GM12801 (cell line): ENCODE measurements around the gene PCBP3.

Experiments
- CTCF ChIP-seq: IDR thresholded peaks from one replicate; pipeline ENCODE4 v1.5.1; 2011; ENCODE audit warnings: control low read depth; ENCODE audit not compliant: insufficient read length; ENCODE audit errors: extremely low read depth

Gene PCBP3

GRCh38 chr21:45989355-45990048 is 346.0 kb downstream of the PCBP3 start:
- TF ChIP-seq CTCF = no peak

GRCh38 chr21:45990049-45990711 is 346.7 kb downstream of the PCBP3 start:
- no peak for TF ChIP-seq CTCF

GRCh38 chr21:45990741-45991605 is 347.4 kb downstream of the PCBP3 start:
- no peak for TF ChIP-seq CTCF

GRCh38 chr21:45991606-45992300 is 348.2 kb downstream of the PCBP3 start:
- TF ChIP-seq CTCF = no peak
